HG03575 (cell line): ENCODE measurements around the gene DZANK1.
"Not testable (repeated sequence)": the region's sequence is repeated elsewhere in the genome, so short reads cannot be mapped to it uniquely, and the experiment has no call there.

Experiments
- ATAC-seq: cut with Tn5 transposase; IDR thresholded peaks from one replicate; pipeline ENCODE4 v1.9.1; 2021; ENCODE audit not compliant: unreplicated experiment, insufficient number of reproducible peaks, low FRiP score; ENCODE audit errors: extremely low read depth

The DZANK1 gene

GRCh38 chr20:18466894-18467730 lies at the start of gene DZANK1, which contains the start of gene POLR3F:
Gene DZANK1 (minus strand): TSS chr20:18467030. CDS start chr20:18465358, 1,672 bp downstream.
Gene POLR3F (plus strand): TSS chr20:18467390. CDS start chr20:18467507, 117 bp downstream.
- ATAC-seq = peak; percentile 87

DNA sequence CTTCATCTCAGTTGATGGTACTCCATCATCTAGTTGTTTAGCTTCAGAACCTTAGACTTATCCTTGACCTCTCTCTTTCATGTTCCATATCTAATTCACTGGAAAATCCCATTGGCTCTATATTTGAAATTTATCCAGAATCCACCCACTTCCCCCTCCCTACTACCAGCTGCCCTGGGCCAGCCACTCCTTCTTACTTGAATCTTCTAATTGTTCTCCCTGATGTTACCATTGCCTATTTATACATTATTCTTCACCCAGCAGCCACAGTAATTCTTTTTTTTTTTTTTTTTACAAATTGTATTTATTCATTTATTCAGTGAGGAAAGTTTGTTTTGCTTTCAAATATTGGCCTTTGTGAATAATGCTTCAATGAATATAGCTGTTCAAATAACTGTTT lies 49.1 kb upstream of the DZANK1 start:
- no peak for ATAC-seq

DNA sequence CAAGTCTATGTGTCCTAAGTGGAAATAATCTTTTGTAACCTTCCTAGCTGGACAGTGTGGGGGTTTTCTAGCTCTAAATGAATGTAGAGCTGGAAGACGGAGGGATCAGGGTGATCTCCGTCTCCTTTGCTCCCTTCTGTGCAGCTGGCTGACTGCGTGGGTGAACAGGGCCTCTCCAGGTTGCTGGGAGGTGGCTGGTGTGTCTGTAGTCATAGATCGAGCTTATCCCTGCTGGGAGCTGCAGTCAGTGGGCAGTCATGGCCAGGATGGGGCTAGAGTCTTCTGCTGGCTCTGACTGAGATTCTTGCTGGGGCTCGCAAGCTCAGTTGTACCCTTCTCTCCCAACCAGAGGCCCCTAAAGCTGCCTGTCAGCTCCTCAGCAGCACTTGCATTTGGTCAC lies 47.3 kb upstream of the DZANK1 start:
- no peak for ATAC-seq

DNA sequence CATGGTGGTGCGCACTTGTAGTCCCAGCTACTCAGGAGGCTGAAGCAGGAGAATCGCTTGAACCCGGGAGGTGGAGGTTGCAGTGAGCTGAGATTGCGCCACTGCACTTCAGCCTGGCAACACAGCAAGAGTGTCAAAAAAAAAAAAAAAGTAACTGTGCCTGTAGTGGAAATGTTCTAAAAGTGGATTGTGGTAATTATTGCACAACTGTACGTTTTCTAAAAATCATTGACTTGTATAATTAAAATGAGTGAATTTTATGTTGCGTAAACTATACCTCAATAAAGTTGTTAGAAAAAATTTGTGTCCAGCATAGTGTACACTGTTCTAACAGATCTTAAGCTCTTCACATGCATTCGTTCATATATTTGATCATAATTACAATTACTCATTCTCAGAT lies 46.4 kb upstream of the DZANK1 start:
- ATAC-seq = no peak

DNA sequence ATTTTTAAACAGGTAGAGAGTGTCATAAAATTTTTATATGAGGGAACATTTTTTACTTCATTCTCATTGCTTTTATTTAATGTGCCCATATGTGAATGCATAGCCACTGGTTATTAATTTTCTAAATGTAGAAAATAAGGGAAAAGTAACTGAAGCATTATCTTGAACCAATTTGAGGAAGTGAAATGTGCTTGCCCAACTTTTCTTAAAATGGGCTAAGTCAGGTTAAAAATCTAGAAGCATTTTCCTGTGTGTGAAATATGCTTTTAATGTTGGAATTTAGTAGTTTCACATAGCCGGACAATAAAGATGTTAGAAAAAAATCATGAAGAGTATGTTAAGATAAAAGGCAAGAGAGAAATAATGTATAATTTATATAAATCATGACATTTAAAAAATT lies 44.7 kb upstream of the DZANK1 start:
- ATAC-seq = no peak

- ATAC-seq = peak; percentile 83
Observed at GRCh38 chr20:18507218-18508191, 40.7 kb upstream of the DZANK1 start, which contains the start of gene SEC23B. Gene SEC23B (plus strand): TSS chr20:18507940. CDS start chr20:18510836, 2,896 bp downstream.

DNA sequence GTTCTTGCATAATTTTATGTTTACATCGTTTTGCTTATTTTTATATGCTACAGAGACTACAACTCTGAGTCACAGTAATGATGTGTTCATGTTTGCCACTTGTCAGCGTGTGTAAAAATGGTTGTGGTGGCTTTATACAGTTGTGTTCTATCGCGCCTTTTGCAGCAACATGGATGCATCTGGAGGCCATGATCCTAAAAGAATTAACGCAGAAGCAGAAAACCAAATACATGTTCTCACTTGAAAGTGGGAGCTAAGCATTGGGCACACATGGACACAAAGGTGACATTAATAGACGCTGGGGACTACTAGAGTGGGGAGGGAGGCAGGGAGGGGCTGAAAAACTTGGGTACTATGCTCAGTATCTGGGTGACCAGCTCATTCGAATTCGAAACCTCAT lies 39.9 kb upstream of the DZANK1 start:
- no peak for ATAC-seq

DNA sequence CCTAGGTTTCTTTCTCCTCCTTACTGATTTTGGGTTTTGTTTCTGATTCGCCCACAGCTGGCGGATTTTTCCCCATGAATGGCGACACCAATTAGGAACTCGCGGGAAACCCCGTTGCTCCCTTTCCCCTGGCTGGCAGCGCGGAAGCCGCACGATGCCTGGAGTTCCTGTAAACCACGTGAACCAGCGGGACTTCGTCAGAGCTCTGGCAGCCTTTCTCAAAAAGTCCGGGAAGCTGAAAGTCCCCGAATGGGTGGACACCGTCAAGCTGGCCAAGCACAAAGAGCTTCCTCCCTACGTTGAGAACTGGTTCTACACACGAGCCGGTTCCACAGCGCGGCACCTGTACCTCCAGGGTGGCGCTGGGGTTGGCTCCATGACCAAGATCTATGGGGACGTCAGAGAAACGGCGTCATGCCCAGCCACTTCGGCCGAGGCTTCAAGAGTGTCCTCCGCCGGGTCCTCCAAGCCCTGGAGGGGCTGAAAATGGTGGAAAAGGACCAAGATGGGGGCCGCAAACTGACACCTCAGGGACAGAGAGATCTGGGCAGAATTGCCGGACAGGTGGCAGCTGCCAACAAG lies 37.7 kb upstream of the DZANK1 start:
- no peak for ATAC-seq

GRCh38 chr20:18501672-18502071 lies 34.8 kb upstream of the DZANK1 start:
- not testable (repeated sequence) for ATAC-seq

DNA sequence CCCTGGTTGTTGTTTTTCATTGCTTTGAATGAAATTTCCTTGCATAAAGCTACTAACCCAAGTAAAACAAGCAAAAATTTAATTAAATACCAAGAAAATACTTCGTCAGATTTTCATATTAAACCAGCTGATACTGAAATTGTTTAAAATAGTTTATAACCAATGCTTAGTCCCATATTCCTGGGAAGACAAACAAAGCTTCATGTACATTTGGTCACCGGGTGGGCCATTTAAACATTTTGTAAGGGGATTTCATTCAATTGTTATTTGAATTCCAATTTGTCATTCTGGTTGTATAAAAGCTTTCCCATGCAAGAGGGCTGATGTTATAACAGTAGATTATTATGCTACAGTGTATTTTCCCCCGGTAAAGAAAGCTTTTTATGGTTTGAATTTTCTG lies 30.8 kb upstream of the DZANK1 start:
- ATAC-seq = no peak

GRCh38 chr20:18496740-18497592 lies 30.1 kb upstream of the DZANK1 start, which contains the start of gene RBBP9:
Gene RBBP9 (minus strand): TSS chr20:18497225. CDS start chr20:18497167, 58 bp downstream.
- ATAC-seq = peak; percentile 90

GRCh38 chr20:18496042-18496441 lies 29.2 kb upstream of the DZANK1 start:
- no peak for ATAC-seq

DNA sequence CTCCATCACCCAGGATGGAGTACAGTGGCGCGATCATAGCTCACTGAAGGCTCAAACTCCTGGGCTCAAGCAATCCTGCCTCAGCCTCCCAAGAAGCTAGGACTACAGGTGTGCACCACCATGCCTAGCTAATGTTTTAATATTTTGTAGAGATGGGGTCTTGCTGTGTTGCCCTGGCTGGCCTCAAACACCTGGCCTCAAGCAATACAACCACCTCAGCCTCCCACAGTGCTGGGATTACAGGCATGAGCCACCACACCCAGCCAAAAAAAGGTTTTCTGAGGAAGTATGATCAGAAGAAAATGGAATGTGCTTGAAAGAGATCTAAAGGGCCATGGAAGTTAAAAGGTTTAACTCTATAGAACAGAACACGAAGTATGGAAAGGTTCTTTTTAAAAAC lies 21.5 kb upstream of the DZANK1 start:
- ATAC-seq = no peak

GRCh38 chr20:18481596-18481995 lies 14.8 kb upstream of the DZANK1 start:
- ATAC-seq = no peak

GRCh38 chr20:18477821-18478220 lies 11.0 kb upstream of the DZANK1 start:
- ATAC-seq = no peak

DNA sequence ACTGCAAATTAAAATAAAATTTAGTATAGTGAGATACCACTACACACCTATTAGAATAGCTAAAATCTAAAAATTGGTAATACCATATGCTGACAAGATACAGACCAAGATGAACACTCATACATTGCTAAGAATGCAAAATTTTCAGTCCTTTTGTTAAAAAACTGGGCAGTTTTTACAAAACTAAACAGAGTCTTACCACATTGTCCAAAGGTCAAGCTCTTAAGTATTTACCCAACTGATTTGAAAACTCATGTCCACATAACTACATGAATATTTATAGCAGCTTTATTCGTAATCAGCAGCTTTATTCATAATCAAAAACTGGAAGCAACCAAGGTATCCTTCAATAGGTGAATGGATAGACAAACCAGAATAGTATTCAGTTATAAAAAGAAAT lies 10.4 kb upstream of the DZANK1 start:
- no peak for ATAC-seq

DNA sequence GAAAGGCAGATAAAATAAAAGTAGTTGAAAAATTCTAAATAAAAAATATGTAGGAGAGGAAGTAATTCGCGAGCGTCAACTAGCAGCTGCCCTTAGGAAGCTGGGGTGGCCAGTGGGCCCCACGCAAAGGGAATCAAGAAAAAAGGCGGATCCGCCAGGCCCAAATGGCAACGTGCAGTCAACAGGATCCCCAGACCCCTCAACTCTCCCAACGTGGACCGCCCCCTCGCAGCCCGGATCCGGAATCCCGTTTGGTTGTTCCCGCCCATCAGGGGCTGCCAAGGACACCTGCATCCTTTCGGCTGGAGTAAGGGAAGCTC lies 296 bp downstream of the DZANK1 start:
- ATAC-seq = no peak

DNA sequence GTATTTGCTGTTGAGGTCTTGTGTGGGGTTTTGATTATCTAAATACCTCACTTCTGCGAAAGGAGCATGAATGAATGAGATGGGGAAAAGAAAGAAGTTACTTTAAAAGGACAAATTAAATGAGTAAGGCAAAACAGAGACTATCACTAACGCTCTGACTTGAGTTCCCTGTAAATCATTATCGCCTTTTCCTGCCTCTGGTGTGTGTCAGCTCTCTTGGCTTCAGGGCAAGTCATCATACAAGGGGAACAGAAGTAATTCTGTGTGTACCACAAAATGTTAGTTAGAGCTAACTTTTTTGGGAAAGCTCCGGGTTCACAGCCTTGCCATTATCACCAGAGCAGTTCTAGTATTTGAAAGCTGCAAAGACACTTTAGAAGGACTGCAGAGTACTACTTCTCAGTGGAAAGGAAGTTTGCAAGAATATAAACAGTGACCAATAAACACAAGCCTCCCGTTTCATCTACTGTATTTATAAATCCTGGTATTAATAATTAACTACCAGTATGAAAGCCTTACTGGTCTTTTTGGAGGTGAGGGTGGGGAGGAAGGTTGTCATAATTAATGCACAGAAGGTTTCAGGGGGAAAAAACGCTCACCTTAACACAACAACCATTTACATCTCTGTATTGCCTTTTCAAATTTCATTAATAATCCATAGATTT lies 1.2 kb downstream of the DZANK1 start:
- no peak for ATAC-seq
